Osteoblast (primary cell): ENCODE results near the gene RICTOR. TPM values are rescaled to one million over a fixed set of nuclear protein-coding genes. Genes with fewer than 3 reads are reported as not detected.
A peak's percentile ranks its signal among the peaks of the same experiment; 100 is the strongest.

ENCODE experiments used
- DNase-seq: peaks from one replicate; pipeline ENCODE4 v3.0.0; 2011; ENCODE audit warnings: low spot score, mixed read lengths; ENCODE audit not compliant: insufficient read length; ENCODE audit errors: missing footprints
- H2AFZ ChIP-seq: 2 replicates; pipeline ENCODE4 v1.6.0; 2011; ENCODE audit warnings: mild to moderate bottlenecking, low read length
- H3K27ac ChIP-seq: 2 replicates; pipeline ENCODE4 v1.5.1; 2011; ENCODE audit warnings: mild to moderate bottlenecking, low read depth, low read length, moderate library complexity
- H3K27me3 ChIP-seq: 2 replicates; pipeline ENCODE4 v1.6.0; 2012; ENCODE audit warnings: mild to moderate bottlenecking, control low read depth, inconsistent platforms, low read length, moderate library complexity; ENCODE audit not compliant: insufficient read depth
- H3K36me3 ChIP-seq: 2 replicates; pipeline ENCODE4 v1.5.1; 2011; ENCODE audit warnings: mild to moderate bottlenecking, low read length, control low read depth, moderate library complexity; ENCODE audit not compliant: insufficient read depth
- H3K4me1 ChIP-seq: 2 replicates; pipeline ENCODE4 v1.5.1; 2011; ENCODE audit warnings: mild to moderate bottlenecking, low read length, control low read depth, moderate library complexity; ENCODE audit not compliant: insufficient read depth
- H3K4me2 ChIP-seq: 2 replicates; pipeline ENCODE4 v1.6.0; 2011; ENCODE audit warnings: mild to moderate bottlenecking, low read length; ENCODE audit not compliant: insufficient read depth
- H3K4me3 ChIP-seq: fragments of 200-600 bp; sonication (generic); 3 replicates; pipeline ENCODE4 v1.5.1; 2012; ENCODE audit warnings: mild to moderate bottlenecking, low read length, inconsistent platforms; ENCODE audit not compliant: insufficient read depth
- H3K79me2 ChIP-seq: 2 replicates; pipeline ENCODE4 v1.6.0; 2012; ENCODE audit warnings: mild to moderate bottlenecking, low read length, control low read depth, inconsistent platforms; ENCODE audit not compliant: insufficient read depth
- H3K9me3 ChIP-seq: 2 replicates; pipeline ENCODE4 v1.5.1; 2011; ENCODE audit warnings: low read depth, low read length, control low read depth
- H4K20me1 ChIP-seq: 2 replicates; pipeline ENCODE4 v1.6.0; 2012; ENCODE audit warnings: mild to moderate bottlenecking, low read length, control low read depth; ENCODE audit not compliant: insufficient read depth
- total RNA-seq: library from RNA; depleted of rRNA; stranded (reverse); fragments of >200 nt; gene quantifications from 2 replicates; pipeline ENCODE4 v1.2.3, GENCODE V29; 2012
- TF ChIP-seq, protein P1 (sequence below): IDR thresholded peaks from 2 replicates; pipeline ENCODE4 v1.5.1; 2011; ENCODE audit warnings: mild to moderate bottlenecking, low read depth, low read length, moderate library complexity; ENCODE audit errors: extremely low read depth

The RICTOR gene
- total RNA-seq, 1 donor: 46.7 TPM

- TF ChIP-seq, protein P1, sequence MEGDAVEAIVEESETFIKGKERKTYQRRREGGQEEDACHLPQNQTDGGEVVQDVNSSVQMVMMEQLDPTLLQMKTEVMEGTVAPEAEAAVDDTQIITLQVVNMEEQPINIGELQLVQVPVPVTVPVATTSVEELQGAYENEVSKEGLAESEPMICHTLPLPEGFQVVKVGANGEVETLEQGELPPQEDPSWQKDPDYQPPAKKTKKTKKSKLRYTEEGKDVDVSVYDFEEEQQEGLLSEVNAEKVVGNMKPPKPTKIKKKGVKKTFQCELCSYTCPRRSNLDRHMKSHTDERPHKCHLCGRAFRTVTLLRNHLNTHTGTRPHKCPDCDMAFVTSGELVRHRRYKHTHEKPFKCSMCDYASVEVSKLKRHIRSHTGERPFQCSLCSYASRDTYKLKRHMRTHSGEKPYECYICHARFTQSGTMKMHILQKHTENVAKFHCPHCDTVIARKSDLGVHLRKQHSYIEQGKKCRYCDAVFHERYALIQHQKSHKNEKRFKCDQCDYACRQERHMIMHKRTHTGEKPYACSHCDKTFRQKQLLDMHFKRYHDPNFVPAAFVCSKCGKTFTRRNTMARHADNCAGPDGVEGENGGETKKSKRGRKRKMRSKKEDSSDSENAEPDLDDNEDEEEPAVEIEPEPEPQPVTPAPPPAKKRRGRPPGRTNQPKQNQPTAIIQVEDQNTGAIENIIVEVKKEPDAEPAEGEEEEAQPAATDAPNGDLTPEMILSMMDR: no peak
- peaks cover 44% of the 10 kb centered on the region for H3K4me1 ChIP-seq
- no peak overlapping the region for H2AFZ ChIP-seq
Observed at GRCh38 chr5:39104221-39104620, 30.0 kb upstream of the RICTOR start.

GRCh38 chr5:39102684-39103155 is 28.5 kb upstream of the RICTOR start:
- Histone ChIP-seq H3K79me2 (no peaks in the 10 kb centered on the region), H3K4me2 (peak overlapping the region; percentile 49), H3K9me3 (no peaks in the 10 kb centered on the region), H3K27me3 (no peaks in the 10 kb centered on the region), H3K4me3 (no peak overlapping the region), H3K36me3 (no peaks in the 10 kb centered on the region), H3K27ac (peak overlapping the region; percentile 96), H4K20me1 (no peaks in the 10 kb centered on the region), H3K4me1 (peaks cover 42% of the 10 kb centered on the region), H2AFZ (peak overlapping the region; percentile 52)
- TF ChIP-seq, protein P1: no peak
- DNase-seq: no peak

More at GRCh38 chr5:39104221-39104620, 30.0 kb upstream of the RICTOR start:
- H3K27ac ChIP-seq: no peak overlapping the region
- no peaks in the 10 kb centered on the region for H3K36me3 ChIP-seq
- DNase-seq: no peak
- no peak overlapping the region for H3K4me2 ChIP-seq
- no peaks in the 10 kb centered on the region for H3K79me2 ChIP-seq
- no peaks in the 10 kb centered on the region for H3K27me3 ChIP-seq
- H3K9me3 ChIP-seq: no peaks in the 10 kb centered on the region
- no peak overlapping the region for H3K4me3 ChIP-seq
- H4K20me1 ChIP-seq: no peaks in the 10 kb centered on the region

GRCh38 chr5:39100851-39101396 is 26.7 kb upstream of the RICTOR start:
- TF ChIP-seq, protein P1: no peak
- peak overlapping the region; percentile 80 for H2AFZ ChIP-seq
- no peaks in the 10 kb centered on the region for H3K79me2 ChIP-seq
- peak overlapping the region; percentile 96 for H3K27ac ChIP-seq
- peaks cover 36% of the 10 kb centered on the region for H3K4me1 ChIP-seq
- no peaks in the 10 kb centered on the region for H3K27me3 ChIP-seq
- peak; percentile 64 for DNase-seq
- H3K36me3 ChIP-seq: no peaks in the 10 kb centered on the region
- H4K20me1 ChIP-seq: no peaks in the 10 kb centered on the region
- H3K4me2 ChIP-seq: peak overlapping the region; percentile 65
- peak overlapping the region; percentile 26 for H3K4me3 ChIP-seq
- H3K9me3 ChIP-seq: no peaks in the 10 kb centered on the region

DNA sequence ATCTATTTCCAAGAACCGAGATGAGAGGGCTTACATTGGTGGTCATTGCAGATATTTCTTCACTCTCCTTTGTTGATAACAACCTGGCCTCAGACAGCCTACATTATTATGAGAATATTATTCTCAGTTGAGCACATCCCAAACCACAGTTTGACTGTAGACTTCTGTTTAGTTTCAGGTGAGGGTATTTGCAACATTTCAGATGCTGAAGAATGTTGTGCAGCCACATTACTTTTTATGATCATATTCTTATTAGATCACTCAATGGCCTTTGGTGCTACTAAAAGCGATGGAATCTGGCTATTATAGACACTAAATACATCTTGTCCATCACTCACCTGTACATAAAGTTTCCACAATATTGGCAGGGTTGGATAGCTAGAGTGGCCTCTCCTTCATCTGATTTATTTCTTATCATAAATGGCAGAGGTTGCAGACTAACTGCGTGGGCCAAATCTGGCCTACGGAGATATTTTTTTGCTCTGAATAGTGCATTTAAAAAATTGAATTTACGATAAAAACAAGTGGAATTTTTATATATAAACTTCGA is 26.2 kb upstream of the RICTOR start:
- TF ChIP-seq, protein P1: no peak
- DNase-seq: peak; percentile 3
- Histone ChIP-seq H2AFZ (no peak overlapping the region), H3K4me1 (peaks cover 36% of the 10 kb centered on the region), H3K4me2 (peak overlapping the region; percentile 38), H3K4me3 (no peak overlapping the region), H3K36me3 (no peaks in the 10 kb centered on the region), H3K79me2 (no peaks in the 10 kb centered on the region), H3K9me3 (no peaks in the 10 kb centered on the region), H4K20me1 (no peaks in the 10 kb centered on the region), H3K27me3 (no peaks in the 10 kb centered on the region), H3K27ac (peak overlapping the region; percentile 96)
